Lower leg skin (tissue), 4 donors: ENCODE data around the gene MAP3K20. TPM values are rescaled to one million over a fixed set of nuclear protein-coding genes. Genes with fewer than 3 reads are reported as not detected.

Experiments used
- DNase-seq, 2 donors: peaks; one replicate each; pipeline ENCODE4 v3.0.0-alpha.2; 2019; ENCODE audit warnings: low spot score in 2 of 2
- H3K4me3 ChIP-seq: fragments of 200-600 bp; sonication (generic); 2 replicates; pipeline ENCODE4 v1.5.1; 2017; ENCODE audit warnings: mild to moderate bottlenecking, low read depth; ENCODE audit not compliant: poor library complexity, severe bottlenecking
- CTCF ChIP-seq, 3 donors: fragments of 450-650 bp; IDR thresholded peaks; one replicate each; pipeline ENCODE4 v1.5.1; 2016; ENCODE audit warnings: antibody characterized with exemption in 3 of 3, mild to moderate bottlenecking in 3 of 3, moderate library complexity in 2 of 3
- POLR2A ChIP-seq, 2 donors: fragments of 450-650 bp; IDR thresholded peaks; one replicate each; pipeline ENCODE4 v1.6.1; 2016 to 2017; ENCODE audit warnings: antibody characterized with exemption in 2 of 2, mild to moderate bottlenecking in 1 of 2, moderate library complexity in 1 of 2
- WGBS, 2 donors: methylation state at CpG; one replicate each; pipeline ENCODE4 v1.1.5; 2018; 5-methylcytosine and 5-hydroxymethylcytosine counted together
- intact Hi-C: fragments of 100-400 bp; cut with DNase I; formaldehyde crosslinking; loops from one replicate; pipeline ENCODE4 v1.15.0; 2023; ENCODE audit warnings: low total_unique reads
- total RNA-seq, 4 donors: library from RNA; depleted of rRNA; stranded (reverse); fragments of >200 nt; gene quantifications; one replicate each; pipeline ENCODE4 v1.1.0, GENCODE V29; 2016

MAP3K20 gene
- total RNA-seq, 4 donors from 2014 or later: 30.9 to 40.3 (median 37.3) TPM

DNA sequence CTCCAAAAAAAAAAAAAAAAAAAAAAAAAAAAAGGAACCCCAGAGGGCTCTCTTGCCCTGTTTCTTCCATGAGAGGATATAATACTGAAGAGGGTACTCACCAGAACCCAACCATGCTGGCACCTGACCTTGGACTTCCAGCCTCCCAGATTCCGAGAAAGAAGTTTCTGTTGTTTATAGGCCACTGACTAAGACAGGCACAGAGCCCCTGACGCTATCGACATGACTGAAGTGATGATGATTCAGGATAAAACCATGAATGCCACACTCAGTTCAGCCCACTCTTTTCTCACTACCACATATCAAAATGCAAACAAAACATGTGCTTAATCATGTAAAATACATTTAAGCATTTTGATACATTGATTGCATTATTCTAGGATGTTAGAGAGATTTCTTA lies 212.9 kb downstream of the MAP3K20 start:
- TF ChIP-seq CTCF (IDR thresholded peaks at IDR 0.05) (no peak), POLR2A (IDR thresholded peaks at IDR 0.05) (no peak)
- WGBS, 2 donors: 80 to 93% methylated on average over 3 of the region's 3 CpGs
- no peak overlapping the region for H3K4me3 ChIP-seq
- no peak for DNase-seq
- intact Hi-C loops: no loop called here

GRCh38 chr2:173290046-173290445 lies 214.4 kb downstream of the MAP3K20 start:
- H3K4me3 ChIP-seq: no peak overlapping the region
- DNase-seq: no peak
- TF ChIP-seq POLR2A (IDR thresholded peaks at IDR 0.05): no peak
- no peak for TF ChIP-seq CTCF (IDR thresholded peaks at IDR 0.05)
- 67 to 76% methylated on average over 2 of the region's 2 CpGs for WGBS, 2 donors
- intact Hi-C loops: no loop called here

GRCh38 chr2:173290518-173290917 lies 214.9 kb downstream of the MAP3K20 start:
- DNase-seq: no peak
- H3K4me3 ChIP-seq: no peak overlapping the region
- intact Hi-C loops: no loop called here
- 94 to 97% methylated on average over 6 of the region's 6 CpGs for WGBS, 2 donors
- TF ChIP-seq POLR2A (IDR thresholded peaks at IDR 0.05): no peak
- no peak for TF ChIP-seq CTCF (IDR thresholded peaks at IDR 0.05)

GRCh38 chr2:173291412-173291811 lies 215.8 kb downstream of the MAP3K20 start:
- DNase-seq: no peak
- TF ChIP-seq CTCF (IDR thresholded peaks at IDR 0.05) (no peak), POLR2A (IDR thresholded peaks at IDR 0.05) (no peak)
- WGBS, 2 donors: 60 to 63% methylated on average over 4 of the region's 4 CpGs
- intact Hi-C loops: no loop called here
- H3K4me3 ChIP-seq: no peak overlapping the region

GRCh38 chr2:173296235-173296634 lies 220.6 kb downstream of the MAP3K20 start:
- intact Hi-C loops: no loop called here
- no peak overlapping the region for H3K4me3 ChIP-seq
- no peak for TF ChIP-seq POLR2A (IDR thresholded peaks at IDR 0.05)
- TF ChIP-seq CTCF (IDR thresholded peaks at IDR 0.05): no peak
- 86 to 89% methylated on average over 2 of the region's 2 CpGs for WGBS, 2 donors
- no peak for DNase-seq

DNA sequence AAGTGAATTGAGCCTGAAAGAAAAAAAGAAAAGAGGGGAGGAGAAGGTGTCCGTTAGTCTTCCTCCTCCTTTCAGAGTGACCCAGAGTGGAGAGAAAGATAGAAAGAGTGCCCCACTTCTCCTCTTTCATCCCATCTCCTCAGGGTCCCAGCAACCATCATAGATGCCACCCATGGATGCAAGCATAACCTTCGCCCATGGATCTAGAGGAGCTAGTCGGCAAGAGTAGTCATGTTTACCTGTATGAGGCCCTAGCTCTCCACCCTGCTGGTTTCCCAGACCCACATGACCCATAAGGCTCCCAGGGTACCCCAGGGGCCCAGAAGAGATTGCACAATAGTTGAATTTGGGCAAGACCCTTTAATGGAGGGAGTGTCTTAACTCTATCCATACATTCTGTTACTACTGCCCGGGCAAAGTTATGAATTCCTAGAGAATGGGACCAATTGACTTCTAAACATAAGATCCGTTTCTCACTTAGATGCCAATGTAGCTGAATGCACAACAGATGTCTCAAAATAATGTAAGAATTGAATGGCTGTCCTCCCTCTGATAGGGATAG lies 223.0 kb downstream of the MAP3K20 start:
- no peak overlapping the region for H3K4me3 ChIP-seq
- intact Hi-C loops: no loop called here
- 87 to 95% methylated on average over 5 of the region's 5 CpGs for WGBS, 2 donors
- TF ChIP-seq POLR2A (IDR thresholded peaks at IDR 0.05) (no peak), CTCF (IDR thresholded peaks at IDR 0.05) (no peak)
- no peak for DNase-seq
